ENCODE results near the gene CCDC73. TPM values are rescaled to one million over a fixed set of nuclear protein-coding genes. Genes with fewer than 3 reads are reported as not detected.
"Not testable (repeated sequence)": the region's sequence is repeated elsewhere in the genome, so short reads cannot be mapped to it uniquely, and the experiment has no call there.

The CCDC73 gene
- total and polyA plus RNA-seq, 2 of the 4 experiments (the other 2 are of a cell fraction): not detected

- Histone ChIP-seq H3K9me3 (ENCODE audit: control insufficient read depth, insufficient read depth, low read length) (no peaks in the 10 kb centered on the region), H3K36me3 (ENCODE audit: control insufficient read depth, insufficient read depth, low read length) (no peaks in the 10 kb centered on the region), H3K9me1 (ENCODE audit: insufficient read depth, low read length) (no peaks in the 10 kb centered on the region), H3K4me2 (ENCODE audit: low read depth, low read length) (no peak overlapping the region), H3K4ac (ENCODE audit: low read depth, low read length) (no peak overlapping the region), H3K27me3 (ENCODE audit: control insufficient read depth, insufficient read depth, low read length) (peaks cover 2% of the 10 kb centered on the region; the same call in 1 of the 2 replicates), H4K8ac (ENCODE audit: low read depth in 2 of 2, low read length in 2 of 2) (no peak overlapping the region), H2BK120ac (ENCODE audit: low read depth, low read length) (no peak overlapping the region), H2BK20ac (ENCODE audit: low read depth, low read length) (no peak overlapping the region), H4K20me1 (ENCODE audit: insufficient read depth, low read length) (no peaks in the 10 kb centered on the region), H2AFZ (replicated peaks; ENCODE audit: low read length, poor library complexity) (no peak overlapping the region), H4K5ac (ENCODE audit: low read depth, low read length) (no peak overlapping the region), H4K91ac (ENCODE audit: insufficient read depth, low read depth, low read length) (no peak overlapping the region), H2BK15ac (ENCODE audit: low read depth, low read length) (no peak overlapping the region), H3K4me1 (ENCODE audit: control insufficient read depth, insufficient read depth, low read length) (no peaks in the 10 kb centered on the region), H3K56ac (ENCODE audit: extremely low read depth, insufficient read depth, low read length) (no peak overlapping the region), H3K9ac (ENCODE audit: low read depth, low read length) (no peak overlapping the region), H3K27ac (ENCODE audit: insufficient read depth, low read length) (no peak overlapping the region), H2BK5ac (ENCODE audit: low read depth, low read length, poor library complexity, severe bottlenecking) (no peak overlapping the region), H2AK9ac (replicated peaks; ENCODE audit: low read depth, low read length, poor library complexity) (no peak overlapping the region), H2AK5ac (ENCODE audit: low read depth, low read length) (no peak overlapping the region), H3K14ac (replicated peaks; ENCODE audit: low read depth, low read length) (no peak overlapping the region), H3K18ac (ENCODE audit: low read depth, low read length) (no peak overlapping the region), H3K4me3 (ENCODE audit: insufficient read depth, low read depth, low read length) (no peak overlapping the region), H3K79me1 (ENCODE audit: low read depth in 1 of 2, low read length in 2 of 2) (no peaks in the 10 kb centered on the region), H3K23ac (ENCODE audit: low read depth, low read length) (no peak overlapping the region)
- CTCF ChIA-PET: no interaction called here
- BruUV-seq (replicated peaks): no TSS peak
- no CpG with 5 or more reads among the region's 5 CpGs for WGBS, 2 experiments (ENCODE audit: extremely low coverage in 2 of 2, insufficient read length in 1 of 2)
- POLR2A ChIA-PET (ENCODE audit: unreplicated experiment): no interaction called here
- dilution Hi-C loops (cut with HindIII; ENCODE audit: low sequenced_read_pairs, unreplicated experiment) (no loop called here), in situ Hi-C loops (cut with MboI; ENCODE audit: low sequenced_read_pairs) (loop anchor here (10.0 kb wide), 1 partner anchor 457 kb away; no protein-coding TSS in a partner anchor), intact Hi-C loops (cut with micrococcal nuclease) (no loop called here)
- no peak for ATAC-seq (ENCODE audit: low read depth)
- TF ChIP-seq RAD21 (IDR thresholded peaks at IDR 0.05; ENCODE audit: low read length) (no peak), ELK1 (IDR thresholded peaks at IDR 0.05; ENCODE audit: borderline replicate concordance, low read depth, low read length) (no peak), CHD1 (IDR thresholded peaks at IDR 0.05; ENCODE audit: low read depth, low read length) (no peak), BHLHE40 (IDR thresholded peaks at IDR 0.05; ENCODE audit: low read depth, low read length) (no peak), MAFK (IDR thresholded peaks at IDR 0.05; ENCODE audit: low read depth, low read length) (no peak), MAZ (IDR thresholded peaks at IDR 0.05; ENCODE audit: borderline replicate concordance, low read depth, low read length) (no peak), CEBPB (IDR thresholded peaks at IDR 0.05; ENCODE audit: low read depth, low read length) (no peak), MXI1 (IDR thresholded peaks at IDR 0.05; ENCODE audit: borderline replicate concordance, low read depth, low read length) (no peak), FOS (IDR thresholded peaks at IDR 0.05; ENCODE audit: low read depth, low read length) (no peak)
- DNase-seq: no peak
Observed at GRCh38 chr11:32781721-32782120, 12.7 kb downstream of the CCDC73 start.

- POLR2A ChIA-PET (ENCODE audit: unreplicated experiment): not testable (repeated sequence)
Observed at GRCh38 chr11:32780839-32781238, 13.6 kb downstream of the CCDC73 start.

More at GRCh38 chr11:32780839-32781238, 13.6 kb downstream of the CCDC73 start:
- H3K36me3 ChIP-seq (ENCODE audit: control insufficient read depth, insufficient read depth, low read length); H2AK9ac ChIP-seq (replicated peaks; ENCODE audit: low read depth, low read length, poor library complexity); BruUV-seq (replicated peaks); H3K56ac ChIP-seq (ENCODE audit: extremely low read depth, insufficient read depth, low read length); H3K4me1 ChIP-seq (ENCODE audit: control insufficient read depth, insufficient read depth, low read length); H3K9me3 ChIP-seq (ENCODE audit: control insufficient read depth, insufficient read depth, low read length); H2BK15ac ChIP-seq (ENCODE audit: low read depth, low read length); H3K27ac ChIP-seq (ENCODE audit: insufficient read depth, low read length); H3K9ac ChIP-seq (ENCODE audit: low read depth, low read length); H3K18ac ChIP-seq (ENCODE audit: low read depth, low read length); H3K14ac ChIP-seq (replicated peaks; ENCODE audit: low read depth, low read length); H3K27me3 ChIP-seq (ENCODE audit: control insufficient read depth, insufficient read depth, low read length); H4K20me1 ChIP-seq (ENCODE audit: insufficient read depth, low read length); ATAC-seq (ENCODE audit: low read depth); dilution Hi-C loops (cut with HindIII; ENCODE audit: low sequenced_read_pairs, unreplicated experiment); H3K9me1 ChIP-seq (ENCODE audit: insufficient read depth, low read length); H2AFZ ChIP-seq (replicated peaks; ENCODE audit: low read length, poor library complexity); H2AK5ac ChIP-seq (ENCODE audit: low read depth, low read length); H4K91ac ChIP-seq (ENCODE audit: insufficient read depth, low read depth, low read length); H3K79me1 ChIP-seq (ENCODE audit: low read depth in 1 of 2, low read length in 2 of 2); H2BK20ac ChIP-seq (ENCODE audit: low read depth, low read length); intact Hi-C loops (cut with micrococcal nuclease); H2BK5ac ChIP-seq (ENCODE audit: low read depth, low read length, poor library complexity, severe bottlenecking); H3K23ac ChIP-seq (ENCODE audit: low read depth, low read length); H3K4me2 ChIP-seq (ENCODE audit: low read depth, low read length); H4K5ac ChIP-seq (ENCODE audit: low read depth, low read length); H4K8ac ChIP-seq (ENCODE audit: low read depth in 2 of 2, low read length in 2 of 2); H3K4me3 ChIP-seq (ENCODE audit: insufficient read depth, low read depth, low read length); DNase-seq; H2BK120ac ChIP-seq (ENCODE audit: low read depth, low read length); CTCF ChIA-PET; H3K4ac ChIP-seq (ENCODE audit: low read depth, low read length): not testable (repeated sequence)
- WGBS, 2 experiments (ENCODE audit: extremely low coverage in 2 of 2, insufficient read length in 1 of 2): no CpG with 5 or more reads among the region's 2 CpGs
- in situ Hi-C loops (cut with MboI; ENCODE audit: low sequenced_read_pairs): loop anchor here (10.0 kb wide), 1 partner anchor 456 kb away; no protein-coding TSS in a partner anchor
